Activated T-helper 17 cell treated with anti-CD3 and anti-CD28 coated beads, Interleukin-2, amount 50 U/mL, for 72 hours (primary cell): ENCODE data around the gene SLC2A13. TPM values are rescaled to one million over a fixed set of nuclear protein-coding genes. Genes with fewer than 3 reads are reported as not detected.
A peak's percentile ranks its signal among the peaks of the same experiment; 100 is the strongest.

ENCODE experiments used
- ATAC-seq: fragments of 150-1000 bp; cut with Tn5 transposase; replicated peaks from 2 replicates; pipeline ENCODE4 v1.10.0; 2021; ENCODE audit warnings: mild to moderate bottlenecking, moderate library complexity
- H3K27ac Mint-ChIP-seq: one replicate; pipeline ENCODE4 v1.8.0; 2022; ENCODE audit warnings: mixed read lengths
- H3K27me3 Mint-ChIP-seq: one replicate; pipeline ENCODE4 v1.8.0; 2022; ENCODE audit warnings: mixed read lengths
- H3K36me3 Mint-ChIP-seq: one replicate; pipeline ENCODE4 v1.8.0; 2022; ENCODE audit warnings: low read depth, mild to moderate bottlenecking, mixed read lengths
- H3K4me1 Mint-ChIP-seq: one replicate; pipeline ENCODE4 v1.8.0; 2022; ENCODE audit warnings: mixed read lengths
- H3K4me3 Mint-ChIP-seq: one replicate; pipeline ENCODE4 v1.8.0; 2022; ENCODE audit warnings: mild to moderate bottlenecking, mixed read lengths
- H3K9me3 Mint-ChIP-seq: one replicate; pipeline ENCODE4 v1.8.0; 2022; ENCODE audit warnings: mixed read lengths
- total RNA-seq, 2 donors: library from RNA; stranded (reverse); gene quantifications; one replicate each; pipeline ENCODE4 v1.2.3, GENCODE V29; 2022

Gene SLC2A13
- total RNA-seq, 2 donors from 2014 or later = 3.3 to 6.0 TPM

- Mint-ChIP-seq H3K27me3 (peaks cover 13% of the 10 kb centered on the region), H3K4me3 (peak overlapping the region; percentile 50), H3K36me3 (no peaks in the 10 kb centered on the region), H3K27ac (peak overlapping the region; percentile 39), H3K4me1 (no peaks in the 10 kb centered on the region), H3K9me3 (no peaks in the 10 kb centered on the region)
- peak; percentile 88 for ATAC-seq
Measured at GRCh38 chr12:40117818-40118217, 11.9 kb upstream of the SLC2A13 start.

GRCh38 chr12:40110586-40110985 lies 4.7 kb upstream of the SLC2A13 start:
- Mint-ChIP-seq H3K4me3 (no peak overlapping the region), H3K36me3 (no peaks in the 10 kb centered on the region), H3K9me3 (no peaks in the 10 kb centered on the region), H3K27me3 (peaks cover 3% of the 10 kb centered on the region), H3K27ac (no peak overlapping the region), H3K4me1 (peaks cover 11% of the 10 kb centered on the region)
- no peak for ATAC-seq

- Mint-ChIP-seq H3K27ac (no peak overlapping the region), H3K27me3 (peaks cover 3% of the 10 kb centered on the region), H3K4me3 (peak overlapping the region; percentile 78), H3K4me1 (peaks cover 24% of the 10 kb centered on the region), H3K36me3 (no peaks in the 10 kb centered on the region), H3K9me3 (no peaks in the 10 kb centered on the region)
- peak; percentile 24 for ATAC-seq
Measured at GRCh38 chr12:40107803-40108620, 2.1 kb upstream of the SLC2A13 start.

GRCh38 chr12:40107098-40107802 lies 1.4 kb upstream of the SLC2A13 start:
- Mint-ChIP-seq H3K4me1 (peaks cover 24% of the 10 kb centered on the region), H3K4me3 (peak overlapping the region; percentile 78), H3K9me3 (no peaks in the 10 kb centered on the region), H3K27ac (no peak overlapping the region), H3K27me3 (peaks cover 3% of the 10 kb centered on the region), H3K36me3 (no peaks in the 10 kb centered on the region)
- peak; percentile 28 for ATAC-seq

DNA sequence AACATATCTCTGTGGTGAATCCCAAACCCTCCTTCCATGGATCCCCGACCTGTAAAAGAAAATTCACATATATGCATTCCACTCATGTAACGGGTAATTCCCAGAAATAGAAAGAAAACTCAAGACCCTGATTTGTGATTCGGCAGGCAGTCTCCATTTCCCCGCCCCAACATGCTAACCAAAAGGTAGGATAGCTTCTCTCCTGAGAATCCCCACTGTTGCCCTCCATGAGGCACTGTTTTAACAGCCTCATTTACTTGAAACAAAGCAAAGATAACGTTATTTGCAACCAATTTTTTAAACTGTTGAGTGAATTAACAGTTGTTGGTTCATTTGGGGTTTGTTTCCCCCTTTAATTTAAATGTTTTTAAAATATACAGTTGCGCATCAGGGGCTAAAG lies 774 bp upstream of the SLC2A13 start:
- H3K27ac Mint-ChIP-seq = no peak overlapping the region
- H3K36me3 Mint-ChIP-seq = no peaks in the 10 kb centered on the region
- peaks cover 3% of the 10 kb centered on the region for H3K27me3 Mint-ChIP-seq

GRCh38 chr12:40106202-40106533 lies 287 bp upstream of the SLC2A13 start:
- peaks cover 3% of the 10 kb centered on the region for H3K27me3 Mint-ChIP-seq
- no peaks in the 10 kb centered on the region for H3K9me3 Mint-ChIP-seq
- peak overlapping the region; percentile 78 for H3K4me3 Mint-ChIP-seq
- H3K4me1 Mint-ChIP-seq = peaks cover 24% of the 10 kb centered on the region
- H3K27ac Mint-ChIP-seq = no peak overlapping the region
- no peaks in the 10 kb centered on the region for H3K36me3 Mint-ChIP-seq
- no peak for ATAC-seq

More for the DNA sequence above, 774 bp upstream of the SLC2A13 start:
- H3K9me3 Mint-ChIP-seq = no peaks in the 10 kb centered on the region
- H3K4me3 Mint-ChIP-seq = peak overlapping the region; percentile 78
- no peak for ATAC-seq
- peaks cover 24% of the 10 kb centered on the region for H3K4me1 Mint-ChIP-seq

DNA sequence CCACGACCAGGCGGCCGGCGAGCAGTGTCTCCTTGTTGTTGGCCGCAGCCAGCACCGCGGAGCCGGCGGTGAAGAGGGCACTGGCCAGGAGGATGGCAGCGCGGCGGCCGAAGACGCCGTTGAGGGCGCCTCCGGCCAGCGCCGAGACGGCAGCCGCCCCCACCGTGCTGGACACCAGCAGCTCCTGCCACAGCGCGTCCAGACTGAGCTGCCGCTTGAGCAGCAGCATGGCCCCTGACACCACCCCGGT lies 691 bp downstream of the SLC2A13 start:
- ATAC-seq = peak; percentile 13
- Mint-ChIP-seq H3K27ac (no peak overlapping the region), H3K9me3 (no peaks in the 10 kb centered on the region), H3K4me1 (peaks cover 18% of the 10 kb centered on the region), H3K36me3 (no peaks in the 10 kb centered on the region), H3K4me3 (peak overlapping the region; percentile 84), H3K27me3 (peaks cover 3% of the 10 kb centered on the region)

- Mint-ChIP-seq H3K9me3 (no peaks in the 10 kb centered on the region), H3K4me3 (peak overlapping the region; percentile 84), H3K27ac (peak overlapping the region; percentile 46), H3K27me3 (peaks cover 3% of the 10 kb centered on the region), H3K4me1 (peaks cover 18% of the 10 kb centered on the region), H3K36me3 (no peaks in the 10 kb centered on the region)
- no peak for ATAC-seq
Measured at GRCh38 chr12:40104461-40105264, 1.2 kb downstream of the SLC2A13 start.

GRCh38 chr12:40103043-40103442 lies 2.8 kb downstream of the SLC2A13 start:
- no peak for ATAC-seq
- no peaks in the 10 kb centered on the region for H3K9me3 Mint-ChIP-seq
- H3K27ac Mint-ChIP-seq = no peak overlapping the region
- H3K27me3 Mint-ChIP-seq = no peaks in the 10 kb centered on the region
- peak overlapping the region; percentile 84 for H3K4me3 Mint-ChIP-seq
- H3K4me1 Mint-ChIP-seq = peaks cover 18% of the 10 kb centered on the region
- no peaks in the 10 kb centered on the region for H3K36me3 Mint-ChIP-seq

DNA sequence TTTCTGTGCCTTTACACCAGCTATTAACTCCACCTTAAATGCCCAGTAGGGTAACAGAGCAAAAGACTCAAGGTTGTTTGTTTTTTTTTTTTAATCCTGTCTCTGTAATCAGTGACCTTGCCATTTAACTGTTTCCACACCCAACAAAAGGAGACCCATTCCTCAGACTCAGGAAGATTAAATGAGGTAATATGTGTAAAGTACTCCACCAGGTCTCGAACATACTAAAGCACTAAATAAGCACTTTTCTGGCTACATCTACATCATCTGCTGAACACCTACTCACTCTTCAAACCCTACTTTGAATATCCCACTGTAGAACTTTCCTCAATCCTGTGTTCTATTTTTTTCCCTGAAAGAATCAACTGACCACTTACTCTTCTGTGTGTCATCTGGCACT lies 4.1 kb downstream of the SLC2A13 start:
- Mint-ChIP-seq H3K4me3 (no peak overlapping the region), H3K9me3 (no peaks in the 10 kb centered on the region), H3K36me3 (no peaks in the 10 kb centered on the region), H3K4me1 (peaks cover 18% of the 10 kb centered on the region), H3K27me3 (no peaks in the 10 kb centered on the region), H3K27ac (no peak overlapping the region)
- no peak for ATAC-seq

DNA sequence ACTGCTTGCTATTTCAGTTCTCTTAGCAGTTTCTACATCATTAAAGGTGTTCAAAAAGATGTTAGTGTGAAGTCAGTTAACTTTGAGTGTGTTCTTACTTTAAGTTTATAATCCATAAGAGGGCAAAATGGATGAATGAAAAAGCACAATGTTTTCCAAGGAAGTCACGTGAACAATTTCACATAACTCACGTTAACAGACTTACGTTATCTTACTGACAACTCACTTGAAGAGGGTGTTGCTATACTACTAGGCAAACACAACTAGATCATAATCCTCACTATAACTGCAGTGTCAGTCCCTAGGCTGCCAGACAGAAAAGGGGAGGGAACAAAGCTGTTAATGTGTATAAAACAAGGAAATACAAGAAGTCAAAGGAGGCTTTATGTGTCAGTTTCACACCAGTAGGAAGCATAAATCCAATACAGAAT lies 6.4 kb downstream of the SLC2A13 start:
- no peak overlapping the region for H3K4me3 Mint-ChIP-seq
- no peak for ATAC-seq
- no peak overlapping the region for H3K27ac Mint-ChIP-seq
- H3K4me1 Mint-ChIP-seq = peaks cover 10% of the 10 kb centered on the region
- H3K36me3 Mint-ChIP-seq = no peaks in the 10 kb centered on the region
- H3K27me3 Mint-ChIP-seq = no peaks in the 10 kb centered on the region
- H3K9me3 Mint-ChIP-seq = no peaks in the 10 kb centered on the region

DNA sequence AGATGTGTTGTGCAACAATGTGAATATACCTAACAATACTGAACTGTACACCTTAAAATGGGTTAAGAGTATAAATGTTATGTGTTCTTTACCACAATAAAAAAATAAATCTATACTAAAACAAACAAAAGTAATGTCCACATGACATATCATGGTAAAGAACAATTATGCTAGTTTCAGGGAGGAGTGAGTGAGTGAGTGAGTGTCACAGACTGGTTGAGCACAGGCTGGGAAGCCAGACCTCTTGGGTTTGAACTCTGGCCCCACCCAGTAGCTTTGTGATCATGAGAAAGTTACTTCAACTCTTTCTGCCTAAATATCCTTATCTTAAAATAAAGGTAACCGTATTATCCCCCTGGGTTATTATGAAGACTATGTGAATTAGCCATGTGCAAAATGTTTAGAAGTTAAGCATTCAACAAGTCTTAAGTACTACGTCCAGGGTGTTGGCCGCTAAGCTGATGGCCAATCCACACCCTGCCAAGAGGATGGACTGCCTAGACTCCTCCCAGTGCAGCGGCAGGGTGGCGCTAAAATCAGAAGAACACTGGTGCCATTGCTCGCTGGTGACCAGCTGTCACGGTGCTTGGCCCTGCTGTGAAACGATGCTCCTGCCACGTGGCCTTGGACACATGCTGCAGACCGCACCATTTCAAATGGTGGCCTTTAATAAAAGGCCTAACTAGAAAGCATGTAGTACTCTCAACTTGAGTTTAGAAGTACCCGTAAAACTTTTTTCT lies 7.3 kb downstream of the SLC2A13 start:
- Mint-ChIP-seq H3K4me1 (peaks cover 4% of the 10 kb centered on the region), H3K4me3 (no peak overlapping the region), H3K9me3 (no peaks in the 10 kb centered on the region), H3K27ac (no peak overlapping the region), H3K27me3 (no peaks in the 10 kb centered on the region), H3K36me3 (no peaks in the 10 kb centered on the region)
- no peak for ATAC-seq

DNA sequence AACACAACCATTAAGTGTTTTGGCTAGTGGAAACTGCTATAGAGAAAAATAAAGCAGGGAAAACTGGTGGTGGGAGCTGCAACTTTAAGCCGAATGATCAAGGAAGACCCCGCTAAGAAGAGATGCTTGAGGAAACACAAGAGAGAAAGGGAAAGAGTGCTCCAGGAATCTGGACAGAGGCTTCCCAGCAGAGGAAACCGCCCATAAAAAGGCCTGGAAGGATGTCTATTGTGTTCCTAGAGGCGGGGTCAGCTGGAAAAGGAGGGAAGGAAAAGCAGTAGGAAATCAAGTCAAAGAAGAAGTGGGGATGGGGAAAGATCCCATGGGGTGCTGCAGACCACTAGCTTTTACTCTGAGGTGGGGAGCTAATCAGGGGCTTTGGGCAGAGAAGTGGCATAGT lies 12.4 kb downstream of the SLC2A13 start:
- no peaks in the 10 kb centered on the region for H3K27me3 Mint-ChIP-seq
- H3K4me3 Mint-ChIP-seq = no peak overlapping the region
- no peaks in the 10 kb centered on the region for H3K9me3 Mint-ChIP-seq
- ATAC-seq = no peak
- H3K27ac Mint-ChIP-seq = no peak overlapping the region
- no peaks in the 10 kb centered on the region for H3K4me1 Mint-ChIP-seq
- no peaks in the 10 kb centered on the region for H3K36me3 Mint-ChIP-seq

- Mint-ChIP-seq H3K27ac (no peak overlapping the region), H3K27me3 (no peaks in the 10 kb centered on the region), H3K4me1 (no peaks in the 10 kb centered on the region)
Measured at GRCh38 chr12:40086471-40086870, 19.4 kb downstream of the SLC2A13 start.

More at GRCh38 chr12:40086471-40086870, 19.4 kb downstream of the SLC2A13 start:
- H3K9me3 Mint-ChIP-seq = no peaks in the 10 kb centered on the region
- ATAC-seq = no peak
- no peak overlapping the region for H3K4me3 Mint-ChIP-seq
- no peaks in the 10 kb centered on the region for H3K36me3 Mint-ChIP-seq
